Activated T-helper 2 cell treated with anti-CD3 and anti-CD28 coated beads, Interferon-gamma antibody, Interleukin-2, Interleukin-4, amounts not matched to agents 10 μg/mL and 5 μg/mL and 100 μg/mL, durations not matched to agents 14 hours and 24 hours and 36 hours (primary cell): ENCODE data around the gene NDUFV3. TPM values are rescaled to one million over a fixed set of nuclear protein-coding genes. Genes with fewer than 3 reads are reported as not detected.
"Not testable (repeated sequence)": the region's sequence is repeated elsewhere in the genome, so short reads cannot be mapped to it uniquely, and the experiment has no call there.

ENCODE experiments used
- DNase-seq: peaks from one replicate; pipeline ENCODE4 v3.0.0; 2021; ENCODE audit warnings: low spot score
- H3K27ac Mint-ChIP-seq: one replicate; pipeline ENCODE4 v1.8.0; 2021; ENCODE audit warnings: mixed read lengths
- H3K27me3 Mint-ChIP-seq: one replicate; pipeline ENCODE4 v1.8.0; 2021; ENCODE audit warnings: low read depth, mixed read lengths
- H3K36me3 Mint-ChIP-seq: one replicate; pipeline ENCODE4 v1.8.0; 2021; ENCODE audit warnings: low read depth, mixed read lengths
- H3K4me1 Mint-ChIP-seq: one replicate; pipeline ENCODE4 v1.8.0; 2021; ENCODE audit warnings: low read depth, mixed read lengths
- H3K4me3 Mint-ChIP-seq: one replicate; pipeline ENCODE4 v1.8.0; 2021; ENCODE audit warnings: low read depth, mild to moderate bottlenecking, moderate library complexity, mixed read lengths
- H3K9me3 Mint-ChIP-seq: one replicate; pipeline ENCODE4 v1.8.0; 2021; ENCODE audit warnings: mixed read lengths
- intact Hi-C: fragments of 100-400 bp; cut with micrococcal nuclease; formaldehyde crosslinking; loops from one replicate; pipeline ENCODE4 v1.15.1; 2023
- total RNA-seq: library from RNA; stranded (reverse); gene quantifications from 2 replicates; pipeline ENCODE4 v1.2.3, GENCODE V29; 2022

Gene NDUFV3
- total RNA-seq, 1 donor from 2014 or later: 45.9 TPM

DNA sequence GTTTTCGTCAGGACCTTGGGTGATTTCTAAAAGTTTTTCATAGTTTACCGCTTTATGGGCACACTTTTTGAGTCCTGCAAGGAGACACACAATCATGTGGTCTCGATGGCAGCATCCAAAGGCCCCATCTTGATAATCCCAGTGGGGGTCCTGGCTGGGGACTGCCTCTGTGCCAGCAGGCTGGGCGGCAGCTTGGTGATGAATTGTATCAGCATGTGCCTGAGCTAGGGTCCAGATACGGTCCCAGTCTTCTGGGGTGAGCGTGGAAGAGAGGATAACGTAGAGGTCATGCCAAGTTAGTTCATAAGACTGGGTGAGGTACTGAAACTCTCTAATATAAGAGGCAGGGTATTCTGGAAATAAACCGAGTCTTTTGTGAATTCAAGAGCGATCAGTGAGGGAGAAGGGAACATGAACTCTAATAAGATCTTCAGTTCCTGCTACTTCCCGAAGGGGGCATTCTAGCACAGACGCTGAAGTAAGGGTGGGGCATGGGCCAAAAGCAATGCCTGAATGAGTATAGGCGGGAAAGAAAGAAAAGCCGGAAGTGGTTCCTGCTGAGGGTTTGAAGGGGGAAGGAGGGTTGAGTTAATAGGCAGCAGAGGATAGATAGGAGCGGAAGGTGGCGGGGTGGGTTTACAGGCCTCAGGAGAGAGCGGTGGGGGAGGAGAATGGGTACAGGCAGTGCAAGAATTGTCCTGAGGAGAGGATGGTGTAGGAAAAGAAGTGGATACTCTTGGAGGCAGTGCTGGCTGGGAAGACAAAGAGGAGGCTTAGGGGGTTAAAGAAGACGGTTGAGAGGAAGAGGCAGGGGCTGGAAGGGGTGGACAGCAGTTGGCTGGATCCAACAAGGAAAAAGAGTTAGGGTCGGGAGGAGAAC, 30.7 kb downstream of the NDUFV3 start:
- Mint-ChIP-seq H3K9me3 (no peaks in the 10 kb centered on the region), H3K36me3 (no peaks in the 10 kb centered on the region)
- intact Hi-C loops: no loop called here

DNA sequence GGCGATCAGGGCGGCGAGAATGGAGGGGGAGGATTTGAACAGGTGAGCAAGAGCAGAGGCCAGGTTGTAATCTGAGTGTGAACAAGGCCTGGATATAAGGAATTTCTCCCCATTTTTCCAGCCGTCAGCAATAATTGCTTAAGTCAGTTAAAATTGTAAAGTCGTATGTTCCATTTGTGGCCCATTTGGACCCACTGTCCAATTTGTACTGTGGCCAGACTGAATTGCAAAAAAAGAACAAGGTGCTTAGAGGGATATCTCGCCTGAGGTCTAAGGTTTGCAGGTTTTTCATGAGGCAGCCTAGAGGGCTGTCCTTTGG, 31.3 kb downstream of the NDUFV3 start:
- Mint-ChIP-seq H3K4me3 (peak overlapping the region; percentile 67), H3K9me3 (no peaks in the 10 kb centered on the region), H3K27me3 (no peaks in the 10 kb centered on the region), H3K27ac (peak overlapping the region; percentile 89), H3K4me1 (peaks cover 16% of the 10 kb centered on the region), H3K36me3 (no peaks in the 10 kb centered on the region)
- no peak for DNase-seq
- intact Hi-C loops: no loop called here

More for the DNA sequence above, 30.7 kb downstream of the NDUFV3 start:
- Mint-ChIP-seq H3K27me3 (no peaks in the 10 kb centered on the region), H3K27ac (peak overlapping the region; percentile 89), H3K4me3 (peak overlapping the region; percentile 67), H3K4me1 (peaks cover 16% of the 10 kb centered on the region)
- peak; percentile 75 for DNase-seq

DNA sequence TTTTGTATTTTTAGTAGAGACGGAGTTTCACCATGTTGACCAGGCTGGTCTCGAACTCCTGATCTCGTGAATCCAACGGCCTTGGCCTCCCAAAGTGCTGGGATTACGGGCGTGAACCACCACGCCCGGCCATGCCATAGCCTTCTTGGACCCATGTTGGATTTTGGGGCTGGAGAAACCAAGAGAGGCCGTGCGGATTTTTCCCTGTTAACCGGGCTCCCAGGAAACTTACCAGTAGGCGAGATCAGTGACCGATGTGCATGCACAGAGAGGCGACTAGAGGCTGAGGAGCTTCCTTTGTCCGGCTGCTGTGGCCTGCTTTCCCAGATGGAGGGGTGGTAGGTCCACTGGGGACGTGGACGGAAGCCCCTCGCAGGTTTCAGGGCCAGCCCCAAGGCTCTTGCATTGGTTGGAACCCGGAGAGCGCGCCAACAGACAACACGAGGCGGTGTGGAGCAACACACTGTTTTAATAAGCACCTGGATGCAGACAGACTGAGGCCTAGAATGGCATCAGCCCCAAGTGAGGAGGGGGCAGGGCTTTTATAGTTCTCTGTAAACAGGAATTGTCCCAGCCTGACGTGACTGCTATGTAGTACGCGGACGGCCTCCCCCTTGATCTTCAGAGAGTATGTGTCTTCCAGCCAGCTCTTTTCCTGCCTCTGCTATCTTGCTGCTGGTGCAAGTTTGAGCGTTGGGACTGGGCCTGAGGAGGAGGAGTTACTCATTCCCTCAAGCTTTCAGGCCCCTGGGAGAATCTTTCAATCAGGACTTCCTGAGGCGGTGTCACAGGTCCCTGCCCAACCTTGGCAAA, 32.2 kb downstream of the NDUFV3 start, which contains the start of gene ERVH48-1:
ERVH48-1 (minus strand) TSS at position 517 of the 813 bp plus-strand sequence. CDS start 6,624 bp downstream, outside the sequence.
- Mint-ChIP-seq H3K27me3 (no peaks in the 10 kb centered on the region), H3K36me3 (no peaks in the 10 kb centered on the region), H3K4me1 (peaks cover 16% of the 10 kb centered on the region), H3K4me3 (no peak within 1 kb of the TSS), H3K27ac (no peak within 1 kb of the TSS), H3K9me3 (no peaks in the 10 kb centered on the region)
- intact Hi-C loops: no loop called here
- no peak for DNase-seq

DNA sequence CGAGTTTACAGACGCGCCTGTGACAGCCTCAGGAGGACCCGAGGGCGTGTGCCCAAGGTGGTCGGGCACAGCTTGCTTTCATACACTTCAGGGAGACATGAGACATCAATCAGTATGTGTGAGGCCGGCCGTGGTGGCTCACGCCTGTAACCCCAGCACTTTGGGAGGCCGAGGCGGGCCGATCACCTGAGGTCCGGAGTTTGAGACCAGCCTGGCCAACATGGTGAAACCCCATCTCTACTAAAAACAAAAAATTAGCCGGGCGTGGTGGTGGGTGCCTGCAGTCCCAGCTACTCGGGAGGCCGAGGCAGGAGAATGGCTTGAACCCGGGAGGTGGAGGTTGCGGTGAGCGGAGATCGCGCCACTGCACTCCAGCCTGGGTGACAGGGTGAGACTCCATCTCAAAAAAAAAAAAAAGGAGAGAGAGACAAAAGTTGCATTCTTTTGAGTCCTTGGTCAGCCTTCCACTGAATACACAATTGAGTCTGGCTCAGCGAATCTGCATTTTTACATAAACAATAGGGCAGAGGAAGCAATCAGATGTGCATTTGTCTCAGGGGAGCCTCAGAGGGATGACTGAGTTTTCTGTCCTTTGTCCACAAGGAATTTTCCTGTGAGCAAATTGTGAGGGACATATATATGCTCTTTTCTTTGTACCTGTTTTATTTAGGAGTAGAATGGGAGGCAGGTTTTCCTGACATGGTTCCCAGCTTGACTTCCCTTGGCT, 34.5 kb downstream of the NDUFV3 start:
- H3K4me1 Mint-ChIP-seq: peaks cover 16% of the 10 kb centered on the region
- DNase-seq, H3K36me3 Mint-ChIP-seq, H3K4me3 Mint-ChIP-seq, H3K27me3 Mint-ChIP-seq, H3K9me3 Mint-ChIP-seq, H3K27ac Mint-ChIP-seq, intact Hi-C loops: not testable (repeated sequence)

DNA sequence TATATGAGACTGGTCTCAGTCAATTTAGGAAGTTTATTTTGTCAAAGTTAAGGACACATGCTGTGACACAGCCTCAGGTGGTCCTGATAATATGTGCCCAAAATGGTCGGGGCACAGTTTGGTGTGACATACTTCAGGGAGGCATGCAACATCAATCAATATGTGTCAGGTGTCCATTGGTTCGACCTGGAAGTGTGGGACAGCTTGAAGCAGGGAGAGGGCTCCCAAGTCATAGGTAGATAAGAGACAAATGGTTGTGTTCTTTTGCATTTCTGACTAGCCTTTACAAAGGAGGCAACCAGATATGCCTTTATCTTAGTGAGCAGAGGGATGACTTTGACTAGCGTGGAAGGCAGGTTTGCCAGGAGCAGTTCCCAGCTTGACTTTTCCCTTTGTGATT, 36.9 kb downstream of the NDUFV3 start:
- no peaks in the 10 kb centered on the region for H3K36me3 Mint-ChIP-seq
- H3K9me3 Mint-ChIP-seq: no peaks in the 10 kb centered on the region
- DNase-seq: no peak
- H3K4me3 Mint-ChIP-seq: no peak overlapping the region
- intact Hi-C loops: no loop called here
- H3K27ac Mint-ChIP-seq: no peak overlapping the region
- H3K4me1 Mint-ChIP-seq: peaks cover 5% of the 10 kb centered on the region
- no peaks in the 10 kb centered on the region for H3K27me3 Mint-ChIP-seq

DNA sequence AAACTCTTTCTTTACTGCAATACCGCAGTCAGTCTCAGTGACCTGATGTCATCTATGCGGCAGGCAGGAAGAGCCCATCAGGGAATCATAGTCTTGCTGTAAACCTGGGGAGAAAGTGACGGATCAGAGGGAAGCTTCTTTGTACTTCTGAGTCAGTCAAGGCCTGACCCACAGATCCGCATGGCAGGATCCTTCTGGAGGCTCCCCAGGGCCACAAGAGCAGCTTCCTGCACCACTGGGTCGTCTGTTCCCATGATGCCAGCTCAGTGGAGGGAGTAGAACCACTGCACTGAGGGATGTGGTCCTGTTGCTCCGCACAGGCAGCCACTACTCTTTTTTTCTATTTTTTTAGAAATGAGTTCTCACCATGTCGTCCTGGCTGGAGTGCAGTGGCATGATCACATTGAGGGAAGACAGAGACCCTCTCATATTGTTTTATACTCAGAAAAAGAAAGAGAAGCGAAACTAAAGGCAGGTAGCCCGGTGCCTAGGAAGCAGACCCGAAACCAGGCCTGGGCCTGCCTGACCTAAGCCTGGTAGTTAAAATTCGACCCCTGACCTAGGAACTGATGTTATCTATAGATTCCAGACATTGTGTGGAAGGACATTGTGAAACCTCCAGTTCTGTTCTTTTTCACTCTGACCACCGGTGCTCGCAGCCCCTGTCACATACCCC, 38.6 kb downstream of the NDUFV3 start:
- intact Hi-C loops: no loop called here
- Mint-ChIP-seq H3K4me3 (no peak overlapping the region), H3K27ac (no peak overlapping the region)

DNA sequence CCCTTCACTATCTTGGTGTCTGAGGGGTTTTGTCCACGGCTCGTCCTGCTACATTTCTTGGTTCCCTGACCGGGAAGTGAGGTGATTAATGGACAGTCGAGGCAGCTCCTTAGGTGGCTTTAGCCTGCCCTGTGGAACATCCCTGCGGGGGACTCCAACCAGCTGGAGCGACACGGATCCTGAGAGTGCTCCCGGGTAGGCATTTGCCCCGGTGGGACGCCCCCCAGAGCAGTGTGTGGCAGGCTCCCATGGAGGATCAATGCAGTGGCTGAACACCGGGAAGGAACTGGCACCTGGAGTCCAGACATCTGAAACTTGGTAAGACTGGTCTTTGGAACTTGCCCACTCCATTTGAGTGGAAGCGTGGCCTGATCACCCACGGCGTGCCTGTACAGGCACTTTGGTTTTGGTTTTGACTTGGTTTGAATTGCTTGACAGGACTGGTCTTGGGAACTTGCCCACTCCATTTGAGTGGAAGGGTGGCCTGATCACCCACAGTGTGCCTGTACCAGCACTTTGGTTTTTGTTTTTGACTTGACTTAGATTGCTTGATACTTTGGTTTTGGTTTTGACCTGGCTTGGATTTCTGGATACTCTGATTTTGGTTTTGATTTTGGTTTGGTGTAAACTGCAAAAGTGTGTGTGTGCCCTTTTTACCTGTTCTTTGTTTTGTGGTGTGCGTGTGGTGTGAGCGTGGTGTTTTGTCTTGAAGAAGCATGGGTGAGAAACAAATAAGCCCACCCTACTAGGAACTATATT, 39.4 kb downstream of the NDUFV3 start:
- intact Hi-C loops, H3K9me3 Mint-ChIP-seq, H3K4me3 Mint-ChIP-seq, H3K27me3 Mint-ChIP-seq, H3K36me3 Mint-ChIP-seq, DNase-seq, H3K27ac Mint-ChIP-seq, H3K4me1 Mint-ChIP-seq: not testable (repeated sequence)

More for the DNA sequence above, 38.6 kb downstream of the NDUFV3 start:
- peaks cover 4% of the 10 kb centered on the region for H3K4me1 Mint-ChIP-seq
- no peaks in the 10 kb centered on the region for H3K27me3 Mint-ChIP-seq
- no peaks in the 10 kb centered on the region for H3K9me3 Mint-ChIP-seq
- DNase-seq: no peak
- no peaks in the 10 kb centered on the region for H3K36me3 Mint-ChIP-seq

DNA sequence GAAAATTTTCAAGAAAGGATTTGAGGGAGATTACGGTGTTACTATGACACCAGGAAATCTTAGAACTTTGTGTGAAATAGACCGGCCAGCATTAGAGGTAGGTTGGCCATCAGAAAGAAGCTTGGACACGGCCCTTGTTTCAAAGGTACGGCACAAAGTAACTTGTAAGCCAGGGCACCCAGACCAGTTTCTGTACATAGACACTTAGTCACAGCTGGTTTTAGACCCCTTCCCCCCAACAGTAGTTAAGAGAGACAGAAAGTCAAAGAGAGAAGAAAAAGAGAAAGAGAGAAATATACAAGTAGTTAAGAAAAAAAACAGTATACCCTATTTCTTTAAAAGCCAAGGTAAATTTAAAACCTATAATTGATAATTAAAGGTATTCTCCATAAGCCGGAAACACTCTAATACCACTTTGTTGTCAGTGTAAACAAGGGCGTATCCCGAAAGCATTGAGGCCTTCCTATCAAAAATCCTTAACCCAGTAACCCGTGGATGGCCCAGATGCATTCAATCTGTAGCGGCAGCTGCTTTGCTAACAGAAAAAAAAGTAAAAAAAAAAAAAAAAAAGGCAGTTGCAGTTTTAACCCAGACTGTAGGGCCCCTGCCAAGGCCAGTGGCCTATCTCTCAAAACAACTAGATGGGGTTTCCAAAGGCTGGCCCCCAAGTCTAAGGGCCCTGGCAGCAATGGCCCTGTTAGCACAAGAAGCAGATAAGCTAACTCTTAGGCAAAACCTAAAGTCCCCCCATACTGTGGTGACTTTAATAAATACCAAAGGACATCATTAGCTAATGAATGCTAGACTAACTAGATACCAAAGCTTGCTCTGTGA, 40.2 kb downstream of the NDUFV3 start:
- H3K36me3 Mint-ChIP-seq, intact Hi-C loops, H3K27ac Mint-ChIP-seq, H3K4me3 Mint-ChIP-seq, H3K27me3 Mint-ChIP-seq, H3K9me3 Mint-ChIP-seq, H3K4me1 Mint-ChIP-seq, DNase-seq: not testable (repeated sequence)

DNA sequence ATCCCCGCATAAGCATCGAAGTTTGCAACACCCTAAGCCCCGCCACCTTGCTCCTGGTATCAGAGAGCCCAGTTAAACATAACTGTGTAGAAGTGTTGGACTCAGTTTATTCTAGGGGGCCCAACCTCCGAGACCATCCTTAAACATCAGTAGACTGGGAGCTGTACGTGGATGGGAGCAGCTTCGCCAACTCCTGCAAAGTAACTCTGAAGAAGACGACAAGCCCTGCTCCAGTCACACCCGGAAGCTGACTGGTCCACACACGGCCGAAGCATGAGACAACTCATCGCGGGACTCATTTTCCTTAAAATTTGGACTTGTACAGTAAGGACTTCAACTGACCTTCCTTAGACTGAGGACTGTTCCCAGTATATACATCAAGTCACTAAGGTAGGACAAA, 40.9 kb downstream of the NDUFV3 start:
- H3K4me3 Mint-ChIP-seq, intact Hi-C loops, DNase-seq, H3K36me3 Mint-ChIP-seq, H3K27ac Mint-ChIP-seq, H3K4me1 Mint-ChIP-seq, H3K27me3 Mint-ChIP-seq, H3K9me3 Mint-ChIP-seq: not testable (repeated sequence)

DNA sequence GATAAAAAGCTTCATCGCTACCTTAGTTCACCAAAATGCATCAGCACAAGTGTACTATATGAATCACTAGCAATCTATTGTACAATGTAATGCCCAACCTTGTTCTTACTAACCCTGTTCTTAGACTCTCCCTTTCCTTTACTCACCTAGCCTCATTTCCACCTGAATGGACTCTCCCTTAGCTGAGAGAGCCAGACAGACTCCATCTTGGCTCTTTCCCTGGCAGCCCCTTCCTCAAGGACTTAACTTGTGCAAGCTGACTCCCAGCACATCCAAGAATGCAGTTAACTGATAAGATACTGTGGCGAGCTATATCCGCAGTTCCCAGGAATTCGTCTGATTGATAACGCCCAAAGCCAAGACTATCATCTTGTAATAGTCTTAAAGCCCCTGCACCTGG, 43.3 kb downstream of the NDUFV3 start:
- H3K27ac Mint-ChIP-seq, intact Hi-C loops: not testable (repeated sequence)

More for the DNA sequence above, 43.3 kb downstream of the NDUFV3 start:
- H3K4me1 Mint-ChIP-seq, DNase-seq, H3K27me3 Mint-ChIP-seq, H3K4me3 Mint-ChIP-seq, H3K36me3 Mint-ChIP-seq, H3K9me3 Mint-ChIP-seq: not testable (repeated sequence)
